Natural killer cell (primary cell): ENCODE measurements around the gene TICRR. TPM values are rescaled to one million over a fixed set of nuclear protein-coding genes. Genes with fewer than 3 reads are reported as not detected.

Experiments used
- ATAC-seq, 3 donors: fragments of 150-1000 bp in 2 of 3; fragments of 200-7000 bp in 1 of 3; cut with Tn5 transposase; 1 replicate in 1 of 3; 2 replicates in 2 of 3; pipeline ENCODE4 v1.10.0; 2021; ENCODE audit warnings: mild to moderate bottlenecking in 2 of 3, moderate library complexity in 2 of 3
- DNase-seq, 2 donors: peaks; one replicate each; pipeline versions ENCODE4 v3.0.0 to v3.0.0-alpha.2; 2013 to 2021; ENCODE audit warnings: mixed read lengths in 1 of 2
- H3K27ac ChIP-seq: one replicate; pipeline ENCODE4 v1.5.1; 2013; ENCODE audit warnings: mild to moderate bottlenecking, low read length
- H3K27me3 ChIP-seq: one replicate; pipeline ENCODE4 v1.6.1; 2013; ENCODE audit warnings: low read length; ENCODE audit not compliant: control insufficient read depth, insufficient read depth
- H3K36me3 ChIP-seq: one replicate; pipeline ENCODE4 v1.6.1; 2013; ENCODE audit warnings: low read length; ENCODE audit not compliant: control insufficient read depth, insufficient read depth
- H3K4me1 ChIP-seq: one replicate; pipeline ENCODE4 v1.6.1; 2013; ENCODE audit warnings: low read length; ENCODE audit not compliant: control insufficient read depth, insufficient read depth
- H3K4me3 ChIP-seq: one replicate; pipeline ENCODE4 v1.5.1; 2013; ENCODE audit warnings: low read length
- H3K9me3 ChIP-seq: one replicate; pipeline ENCODE4 v1.6.1; 2013; ENCODE audit warnings: low read length; ENCODE audit not compliant: control insufficient read depth, insufficient read depth
- H3K27ac Mint-ChIP-seq, 2 donors: one replicate each; pipeline ENCODE4 v1.8.0; 2022; ENCODE audit warnings: mild to moderate bottlenecking in 2 of 2, mixed read lengths in 2 of 2, moderate library complexity in 1 of 2
- H3K27me3 Mint-ChIP-seq, 2 donors: one replicate each; pipeline ENCODE4 v1.8.0; 2022; ENCODE audit warnings: low read depth in 2 of 2, mixed read lengths in 2 of 2
- H3K36me3 Mint-ChIP-seq: one replicate; pipeline ENCODE4 v1.8.0; 2022; ENCODE audit warnings: mixed read lengths
- H3K4me1 Mint-ChIP-seq, 2 donors: one replicate each; pipeline ENCODE4 v1.8.0; 2022; ENCODE audit warnings: mixed read lengths in 2 of 2
- H3K4me3 Mint-ChIP-seq: one replicate; pipeline ENCODE4 v1.8.0; 2022; ENCODE audit warnings: mild to moderate bottlenecking, moderate library complexity, mixed read lengths
- H3K9me3 Mint-ChIP-seq, 2 donors: one replicate each; pipeline ENCODE4 v1.8.0; 2022; ENCODE audit warnings: mixed read lengths in 2 of 2
- CTCF ChIP-seq: fragments of 200-600 bp; IDR thresholded peaks from one replicate; pipeline ENCODE4 v1.8.0; 2022; ENCODE audit warnings: antibody characterized with exemption
- WGBS: methylation state at CpG from one replicate; pipeline ENCODE4 v1.1.7; 2013; ENCODE audit warnings: missing lambda C conversion rate; ENCODE audit not compliant: insufficient coverage; 5-methylcytosine and 5-hydroxymethylcytosine counted together
- intact Hi-C: fragments of 100-400 bp; cut with micrococcal nuclease; formaldehyde crosslinking; loops from one replicate; pipeline ENCODE4 v1.14.2; 2022
- total RNA-seq, 4 donors: library from RNA; stranded (reverse); fragments of 120-200 nt in 1 of 4; gene quantifications; one replicate each; pipeline versions ENCODE4 v1.2.3 to v1.2.4, GENCODE V29; 2013 to 2022

Gene TICRR
- total RNA-seq, 3 donors from 2014 or later (not counting 1 experiment from before 2014, with no cell fraction given), result 0.13 to 0.59 (median 0.14) TPM

- Histone ChIP-seq H3K27ac (no peak overlapping the region), H3K4me3 (no peak overlapping the region), H3K27me3 (no peaks in the 10 kb centered on the region), H3K36me3 (no peaks in the 10 kb centered on the region), H3K4me1 (no peaks in the 10 kb centered on the region), H3K9me3 (no peaks in the 10 kb centered on the region)
- Mint-ChIP-seq H3K27ac (no peak overlapping the region), H3K36me3 (no peaks in the 10 kb centered on the region), H3K4me3 (no peak overlapping the region), H3K4me1 (no peaks in the 10 kb centered on the region), H3K27me3 (no peaks in the 10 kb centered on the region), H3K9me3 (no peaks in the 10 kb centered on the region)
- ATAC-seq (no peak), DNase-seq (no peak)
- no peak for TF ChIP-seq CTCF
- intact Hi-C loops, result no loop called here
- 93% methylated on average over 22 of the region's 30 CpGs for WGBS
Observed at GRCh38 chr15:89628806-89629715, 53.8 kb downstream of the TICRR start.

GRCh38 chr15:89629829-89630228, 54.6 kb downstream of the TICRR start:
- no peaks in the 10 kb centered on the region for H3K4me1 ChIP-seq
- H3K36me3 ChIP-seq, result no peaks in the 10 kb centered on the region
- ATAC-seq (no peak), DNase-seq (no peak)
- Mint-ChIP-seq H3K4me3 (no peak overlapping the region), H3K27me3 (no peaks in the 10 kb centered on the region), H3K4me1 (no peaks in the 10 kb centered on the region), H3K27ac (no peak overlapping the region), H3K36me3 (no peaks in the 10 kb centered on the region), H3K9me3 (no peaks in the 10 kb centered on the region)
- H3K27me3 ChIP-seq, result no peaks in the 10 kb centered on the region
- no peaks in the 10 kb centered on the region for H3K9me3 ChIP-seq
- 89% methylated on average over 5 of the region's 5 CpGs for WGBS
- H3K27ac ChIP-seq, result no peak overlapping the region
- intact Hi-C loops, result no loop called here
- no peak for TF ChIP-seq CTCF
- H3K4me3 ChIP-seq, result no peak overlapping the region

GRCh38 chr15:89630260-89630659, 55.0 kb downstream of the TICRR start:
- no peak for TF ChIP-seq CTCF
- 94% methylated on average over 14 of the region's 14 CpGs for WGBS
- H3K4me1 ChIP-seq, result no peaks in the 10 kb centered on the region
- Mint-ChIP-seq H3K27me3 (no peaks in the 10 kb centered on the region), H3K4me1 (no peaks in the 10 kb centered on the region), H3K27ac (no peak overlapping the region), H3K9me3 (no peaks in the 10 kb centered on the region), H3K36me3 (no peaks in the 10 kb centered on the region), H3K4me3 (no peak overlapping the region)
- H3K9me3 ChIP-seq, result no peaks in the 10 kb centered on the region
- no peak for ATAC-seq
- H3K27me3 ChIP-seq, result no peaks in the 10 kb centered on the region
- H3K36me3 ChIP-seq, result no peaks in the 10 kb centered on the region
- intact Hi-C loops, result no loop called here
- no peak overlapping the region for H3K4me3 ChIP-seq
- DNase-seq, result no peak
- no peak overlapping the region for H3K27ac ChIP-seq
